ENCODE results near the gene OR52I1.

Gene OR52I1

GRCh38 chr11:4593739-4594138 lies at the start of gene OR52I1:
TSS of gene OR52I1 (plus strand) at chr11:4594039. CDS start at chr11:4594039, 0 bp downstream.
- no peak for DNase-seq

- DNase-seq: no peak
Observed at GRCh38 chr11:4544891-4545290, 48.9 kb upstream of the OR52I1 start, which contains the start of gene OR52M1. TSS of gene OR52M1 (plus strand) at chr11:4545191. CDS start at chr11:4545191, 0 bp downstream.

- DNase-seq: no peak
Observed at GRCh38 chr11:4546878-4547277, 47.0 kb upstream of the OR52I1 start.

- no peak for DNase-seq
Observed at GRCh38 chr11:4547416-4547815, 46.4 kb upstream of the OR52I1 start.

GRCh38 chr11:4551346-4551979 lies 42.4 kb upstream of the OR52I1 start:
- no peak for DNase-seq

GRCh38 chr11:4559527-4560440 lies 34.1 kb upstream of the OR52I1 start:
- DNase-seq: no peak

GRCh38 chr11:4560467-4560866 lies 33.4 kb upstream of the OR52I1 start:
- DNase-seq: no peak

- DNase-seq: no peak
Observed at GRCh38 chr11:4565371-4565770, 28.5 kb upstream of the OR52I1 start.

GRCh38 chr11:4569075-4569474 lies 24.8 kb upstream of the OR52I1 start:
- DNase-seq: no peak

- no peak for DNase-seq
Observed at GRCh38 chr11:4576880-4577279, 17.0 kb upstream of the OR52I1 start.

- DNase-seq: no peak
Observed at GRCh38 chr11:4577761-4578160, 16.1 kb upstream of the OR52I1 start.

- DNase-seq: no peak
Observed at GRCh38 chr11:4578624-4579023, 15.2 kb upstream of the OR52I1 start.

- no peak for DNase-seq
Observed at GRCh38 chr11:4580124-4580523, 13.7 kb upstream of the OR52I1 start.

- DNase-seq: no peak
Observed at GRCh38 chr11:4581443-4581842, 12.4 kb upstream of the OR52I1 start, which contains the start of gene OR52I2. TSS of gene OR52I2 (plus strand) at chr11:4581743.

GRCh38 chr11:4589017-4589416 lies 4.8 kb upstream of the OR52I1 start:
- no peak for DNase-seq

GRCh38 chr11:4605057-4605456 lies 11.2 kb downstream of the OR52I1 start:
- no peak for DNase-seq

- DNase-seq: no peak
Observed at GRCh38 chr11:4606231-4607015, 12.6 kb downstream of the OR52I1 start.

- no peak for DNase-seq
Observed at GRCh38 chr11:4607096-4607495, 13.3 kb downstream of the OR52I1 start.

GRCh38 chr11:4607781-4608666 lies 14.2 kb downstream of the OR52I1 start, which contains the start of gene TRIM68:
TSS of gene TRIM68 (minus strand) at chr11:4608231. CDS start at chr11:4605504, 2,727 bp downstream.
- DNase-seq: no peak

GRCh38 chr11:4610258-4610935 lies 16.6 kb downstream of the OR52I1 start:
- no peak for DNase-seq

- DNase-seq: no peak
Observed at GRCh38 chr11:4611986-4612385, 18.1 kb downstream of the OR52I1 start.

Data from NCI-H187 treated with DMSO at 0.1 percent for 48 hours (cell line).